ENCODE measurements around the gene VSIG10L.

- TF ChIP-seq CTCF (IDR thresholded peaks at IDR 0.05; ENCODE audit: low read length) (peak; percentile 16; the same call in 1 of the 2 replicates), EZH2 (IDR thresholded peaks at IDR 0.05; ENCODE audit: borderline replicate concordance, low read length) (no peak)
Observed at GRCh38 chr19:51346742-51347141, 4.8 kb upstream of the VSIG10L start.

All from OCI-LY1 (cell line).